SK-N-MC (cell line): ENCODE data around the gene TCHHL1.

ENCODE experiments used
- EZH2 ChIP-seq: fragments of 200-600 bp; sonication (generic); IDR thresholded peaks from one replicate; pipeline ENCODE4 v1.6.1; 2017; ENCODE audit warnings: antibody characterized with exemption
- FOXP2 ChIP-seq: optimal IDR thresholded peaks from 2 replicates; pipeline ENCODE3; 2011; ENCODE audit warnings: mild to moderate bottlenecking, moderate library complexity; ENCODE audit not compliant: insufficient read depth; ENCODE audit errors: extremely low read length, control extremely low read depth
- POLR2AphosphoS5 ChIP-seq: IDR thresholded peaks from 2 replicates; pipeline ENCODE4 v1.6.1; 2012; ENCODE audit warnings: mild to moderate bottlenecking, low read depth, low read length, borderline replicate concordance

- no peak for TF ChIP-seq POLR2AphosphoS5
- TF ChIP-seq EZH2: no peak
- TF ChIP-seq FOXP2: no peak
Measured at GRCh38 chr1:152108882-152109222, 20.0 kb upstream of the TCHHL1 start.
